HG03097 (cell line): ENCODE data around the gene C16orf96.
A peak's percentile ranks its signal among the peaks of the same experiment; 100 is the strongest.

Experiments used
- ATAC-seq: cut with Tn5 transposase; IDR thresholded peaks from one replicate; pipeline ENCODE4 v1.9.1; 2021; ENCODE audit not compliant: unreplicated experiment, low FRiP score

Gene C16orf96

DNA sequence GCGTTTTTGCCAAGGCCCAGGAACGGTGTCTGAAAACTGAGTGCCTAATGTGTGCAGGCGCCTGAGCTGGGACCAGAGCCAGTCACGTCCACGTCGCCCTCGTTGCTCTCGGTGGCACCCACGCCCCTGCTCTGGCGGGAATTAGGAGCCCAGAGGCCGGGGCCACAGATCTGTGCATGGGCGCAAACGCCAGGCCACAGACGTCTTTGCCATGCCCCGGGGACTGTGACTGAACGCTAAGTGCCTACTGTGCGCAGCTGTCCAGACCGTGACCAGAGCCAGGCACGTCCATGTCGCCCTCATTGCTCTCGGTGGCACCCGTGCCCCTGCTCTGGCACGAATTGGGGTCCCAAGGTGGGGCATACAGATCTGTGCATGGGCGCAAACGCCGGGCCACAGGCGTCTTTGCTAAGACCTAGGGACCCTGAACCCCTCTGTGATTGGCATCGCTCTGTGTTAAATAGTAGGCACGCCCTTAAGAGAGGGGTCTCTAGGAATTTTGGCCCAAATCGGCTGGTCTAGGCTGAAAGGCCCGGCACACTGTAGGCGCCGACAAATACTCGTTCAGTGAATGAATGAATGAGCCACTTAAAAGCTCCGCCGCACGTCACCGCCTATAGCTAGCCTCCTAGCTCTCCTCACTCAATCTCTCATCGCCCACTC, 59.4 kb downstream of the C16orf96 start:
- no peak for ATAC-seq

DNA sequence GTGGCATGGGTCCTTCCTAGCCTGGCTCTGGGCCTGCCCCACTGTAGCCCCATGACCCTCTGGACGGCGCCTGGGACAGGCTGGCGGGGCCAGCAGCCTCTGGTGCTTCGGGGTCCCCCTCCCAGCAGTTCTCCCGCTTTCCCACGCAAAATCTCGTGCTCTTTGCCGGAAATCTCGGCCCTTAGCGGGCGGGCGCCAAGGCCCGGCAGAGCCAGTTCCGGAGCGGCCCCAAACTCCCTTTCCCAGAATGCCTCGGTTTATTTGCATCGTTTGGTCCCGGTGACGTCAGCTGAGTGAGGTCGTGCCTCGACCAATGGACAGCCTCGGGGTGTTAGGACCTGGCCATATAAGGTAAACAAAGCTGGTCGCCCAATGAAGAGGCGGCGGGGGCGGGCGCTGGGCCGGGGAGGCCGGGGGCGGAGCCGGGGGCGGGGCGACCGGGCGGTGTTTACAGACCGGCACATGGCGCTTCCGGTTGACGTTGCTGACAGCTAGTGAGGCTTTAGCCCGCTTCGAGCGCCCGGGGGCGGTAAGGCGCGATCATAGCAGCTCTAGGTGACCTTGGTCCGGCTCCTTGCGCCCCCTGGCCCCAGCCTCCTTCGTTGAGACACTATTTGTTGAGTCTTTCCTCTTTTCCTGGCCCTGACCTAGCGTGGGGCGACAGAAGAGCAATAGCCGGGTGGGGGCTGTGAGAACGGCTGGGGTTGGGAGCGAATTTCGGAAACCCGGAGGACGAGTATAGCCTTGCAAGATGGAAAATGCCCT, 60.1 kb downstream of the C16orf96 start:
- peak; percentile 78 for ATAC-seq

DNA sequence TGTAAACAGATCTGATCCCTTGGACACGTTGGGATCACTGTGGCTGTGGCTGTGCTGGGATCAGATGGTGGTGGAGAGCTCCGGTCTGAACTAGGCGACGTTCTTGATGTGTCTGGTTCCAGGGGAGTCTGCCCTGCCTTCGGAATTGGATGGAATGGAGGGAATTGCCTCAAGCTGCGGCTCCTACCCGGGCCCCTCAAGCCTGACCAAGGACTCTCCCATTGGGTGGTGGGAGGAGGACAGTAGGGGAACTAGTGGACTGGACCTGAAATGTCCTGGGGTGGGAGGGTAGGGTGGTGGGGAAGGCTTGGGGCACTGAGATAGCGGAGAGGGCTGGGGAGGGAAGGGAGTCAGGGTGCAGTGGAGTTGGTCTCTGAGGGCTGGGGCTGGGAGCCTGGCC, 61.7 kb downstream of the C16orf96 start:
- ATAC-seq: no peak

DNA sequence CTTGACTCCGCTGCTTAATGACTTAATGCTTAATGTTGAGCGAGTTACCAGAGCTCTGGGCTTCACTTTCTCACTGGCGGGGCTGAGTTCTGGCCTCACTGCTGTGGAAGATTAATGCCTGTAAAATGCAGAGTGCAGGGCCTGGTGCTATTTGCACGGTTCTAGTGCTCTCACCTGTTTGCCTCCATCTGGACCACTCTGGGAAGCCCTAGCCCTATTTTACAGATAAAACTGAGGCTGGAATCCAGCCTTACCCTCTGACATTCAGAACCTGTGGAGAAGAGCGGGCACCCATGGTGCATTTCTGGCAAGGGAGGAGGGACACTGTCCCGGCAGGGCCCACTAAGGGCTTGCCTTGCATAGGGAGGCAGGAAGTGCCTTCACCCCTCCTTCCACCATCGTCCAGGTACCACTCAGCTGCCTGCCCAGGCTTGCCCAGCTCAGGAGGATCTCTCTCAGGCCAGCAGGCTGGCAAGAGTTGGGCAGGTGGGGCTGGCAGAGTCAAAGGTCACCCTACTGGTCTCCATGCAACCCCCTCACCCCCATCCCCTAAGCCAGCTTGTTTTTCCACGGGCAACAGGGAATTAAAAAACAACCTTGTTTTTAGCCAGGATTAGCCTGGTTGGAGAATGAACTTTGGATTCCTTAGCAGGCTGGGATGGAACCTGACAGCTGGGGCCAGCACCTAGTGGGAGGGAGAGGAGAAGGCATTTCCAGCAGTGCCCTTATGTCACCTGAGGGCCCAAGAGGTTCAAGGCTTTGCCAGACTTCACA, 62.7 kb downstream of the C16orf96 start:
- ATAC-seq: no peak

DNA sequence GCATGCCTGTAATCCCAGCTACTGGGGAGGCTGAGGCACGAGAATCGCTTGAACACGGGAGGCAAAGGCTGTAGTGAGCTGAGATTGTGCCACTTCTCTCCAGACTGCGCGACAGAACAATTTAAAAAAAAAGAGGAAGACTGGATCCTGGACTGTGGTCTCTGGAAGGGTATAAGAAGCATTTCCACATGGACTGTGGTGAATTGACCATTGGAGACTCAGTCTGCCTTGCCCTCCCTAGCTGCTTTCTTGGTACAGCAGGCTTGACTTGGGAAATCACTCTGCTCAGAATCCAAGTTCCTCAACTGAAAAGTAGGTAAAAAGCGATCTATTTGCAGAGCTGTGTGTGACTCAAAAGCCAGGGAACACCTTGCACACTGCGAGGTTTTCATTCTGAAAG, 67.5 kb downstream of the C16orf96 start:
- ATAC-seq: no peak

DNA sequence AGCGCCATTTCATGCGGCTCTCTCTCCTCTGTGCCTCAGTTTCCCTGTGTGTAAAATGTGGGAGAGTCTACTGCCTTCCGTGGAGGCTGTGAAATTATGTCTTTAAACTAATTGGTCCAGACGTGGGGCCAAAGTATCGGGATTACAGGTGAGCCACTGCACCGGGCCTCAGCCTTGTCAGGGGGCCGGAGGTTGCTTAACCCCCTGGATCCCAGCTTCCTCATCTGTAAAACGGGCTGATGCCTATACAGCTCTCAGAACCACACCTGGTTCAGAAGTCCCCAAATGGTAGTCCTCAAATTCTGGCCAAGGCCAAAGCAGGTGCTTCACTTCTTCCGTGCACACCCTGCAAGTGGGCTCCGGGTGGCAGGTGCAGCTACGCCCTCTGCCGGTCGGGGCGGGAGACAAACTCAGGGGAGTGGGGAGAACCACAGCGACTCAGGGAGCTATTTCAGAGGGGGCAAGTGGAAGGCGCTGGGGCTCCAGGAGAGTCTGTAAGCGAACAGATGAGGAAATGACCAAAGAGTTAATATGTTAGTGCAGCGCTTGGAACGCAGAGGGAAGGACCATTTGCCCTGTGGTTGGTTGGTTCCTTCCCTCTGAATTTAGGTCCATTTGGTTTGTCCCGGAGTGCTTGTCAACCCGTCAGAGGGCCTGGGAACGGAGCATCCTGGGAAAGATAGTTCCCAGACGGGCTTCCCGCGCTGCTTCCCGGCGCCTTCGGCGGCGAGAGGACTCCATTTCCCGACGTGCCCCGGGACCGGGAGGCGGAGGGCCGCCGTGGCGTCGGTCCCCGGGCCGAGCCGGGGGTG, 68.1 kb downstream of the C16orf96 start, which contains the start of gene MGRN1:
MGRN1 (plus strand) TSS at position 812 of the 812 bp plus-strand sequence. CDS start 135 bp downstream, outside the sequence.
- peak; percentile 76 for ATAC-seq

DNA sequence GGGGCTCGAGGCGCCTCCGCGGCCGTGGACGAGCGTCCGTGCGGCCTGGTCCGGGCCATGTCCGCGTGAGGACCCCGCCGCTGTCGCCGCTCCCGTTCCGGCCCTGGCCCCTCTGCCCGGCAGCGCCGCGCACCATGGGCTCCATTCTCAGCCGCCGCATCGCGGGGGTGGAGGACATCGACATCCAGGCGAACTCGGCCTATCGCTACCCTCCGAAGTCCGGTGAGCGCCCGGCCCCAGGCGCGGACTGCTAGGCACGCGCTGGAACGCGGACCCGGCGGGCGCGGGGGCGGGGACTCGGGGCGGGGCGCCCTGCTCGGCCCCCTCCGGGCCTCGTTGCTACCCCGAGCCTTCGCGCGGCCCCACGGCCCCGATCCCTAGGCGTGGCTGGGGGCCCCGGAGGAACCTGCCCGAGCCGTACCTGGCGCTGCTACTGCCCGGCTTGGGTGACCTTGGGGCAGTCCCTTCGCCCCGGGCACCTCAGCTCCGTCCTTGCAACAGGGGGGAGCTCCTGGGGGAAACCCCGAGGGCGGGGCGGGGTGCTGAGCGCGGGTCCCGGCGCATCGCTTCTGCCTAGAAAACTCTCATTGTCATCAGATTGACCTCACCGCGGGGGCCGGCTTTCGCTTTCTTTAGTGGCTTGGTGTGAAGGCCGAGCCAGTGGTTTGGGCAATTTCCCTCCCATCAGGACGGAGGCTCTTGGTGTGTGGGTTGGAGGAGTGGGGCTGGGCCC, 68.9 kb downstream of the C16orf96 start:
- ATAC-seq: peak; percentile 40

DNA sequence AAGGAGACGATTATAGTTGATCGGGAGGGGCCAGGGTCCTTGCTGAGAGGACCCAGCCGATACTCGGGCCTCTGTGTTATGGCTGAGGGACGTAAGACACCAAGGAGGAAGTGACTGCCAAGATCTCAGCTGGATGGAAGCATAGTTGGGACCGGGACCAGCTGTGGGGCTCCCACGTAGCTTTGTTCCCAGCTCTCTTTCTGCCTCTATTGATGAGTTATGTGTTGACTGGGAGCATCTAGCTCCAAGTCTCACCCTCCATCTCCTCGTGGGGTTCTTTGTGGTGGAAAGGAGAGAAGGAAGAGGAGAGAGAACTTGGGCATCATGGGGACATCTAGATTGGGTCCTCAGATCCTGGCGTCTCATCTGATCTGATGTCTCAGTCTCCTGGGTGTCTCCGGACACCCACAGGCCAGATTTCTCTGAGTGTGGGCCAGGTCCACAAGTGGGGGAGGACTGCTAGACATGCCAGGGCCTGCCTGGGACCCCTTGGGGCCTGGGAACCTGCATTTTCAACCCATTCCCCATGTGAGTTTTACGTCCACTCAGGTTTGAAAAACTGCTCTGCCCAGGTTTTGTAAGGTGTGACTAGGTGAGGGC, 69.5 kb downstream of the C16orf96 start:
- no peak for ATAC-seq

DNA sequence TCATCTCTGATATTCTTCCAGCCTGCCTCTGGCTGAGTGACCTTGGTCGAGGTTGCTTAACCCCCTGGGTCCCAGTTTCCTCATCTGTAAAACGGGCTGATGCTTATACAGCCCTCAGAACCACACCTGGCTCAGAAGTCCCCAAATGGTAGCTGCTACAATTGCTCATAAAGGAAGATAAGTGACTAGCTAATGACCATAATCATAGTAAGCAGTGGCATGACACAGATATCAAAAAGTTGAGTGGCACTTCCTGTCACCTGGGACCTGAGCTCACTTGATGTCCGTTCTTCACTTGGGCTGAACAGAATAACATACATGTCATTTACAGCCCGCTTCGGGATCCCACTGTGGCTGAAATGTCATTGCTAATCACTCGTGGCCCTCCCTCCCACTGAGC, 70.3 kb downstream of the C16orf96 start:
- no peak for ATAC-seq

DNA sequence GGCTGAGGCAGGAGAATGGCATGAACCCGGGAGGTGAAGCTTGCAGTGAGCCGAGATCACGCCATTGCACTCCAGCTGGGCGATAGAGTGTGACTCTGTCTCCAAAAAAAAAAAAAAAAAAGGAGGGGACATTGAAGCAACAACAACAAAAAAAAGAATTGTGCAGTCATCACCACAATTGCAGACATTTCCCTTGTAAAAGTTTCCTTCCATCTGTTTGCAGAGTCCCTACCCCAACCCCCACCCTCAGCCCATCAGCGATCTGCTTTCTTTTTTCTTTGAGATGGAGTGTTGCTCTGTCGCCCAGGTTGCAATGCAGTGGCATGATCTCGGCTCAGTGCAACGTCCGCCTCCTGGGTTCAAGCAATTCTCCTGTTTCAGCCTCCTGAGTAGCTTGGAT, 72.1 kb downstream of the C16orf96 start:
- ATAC-seq: no peak

DNA sequence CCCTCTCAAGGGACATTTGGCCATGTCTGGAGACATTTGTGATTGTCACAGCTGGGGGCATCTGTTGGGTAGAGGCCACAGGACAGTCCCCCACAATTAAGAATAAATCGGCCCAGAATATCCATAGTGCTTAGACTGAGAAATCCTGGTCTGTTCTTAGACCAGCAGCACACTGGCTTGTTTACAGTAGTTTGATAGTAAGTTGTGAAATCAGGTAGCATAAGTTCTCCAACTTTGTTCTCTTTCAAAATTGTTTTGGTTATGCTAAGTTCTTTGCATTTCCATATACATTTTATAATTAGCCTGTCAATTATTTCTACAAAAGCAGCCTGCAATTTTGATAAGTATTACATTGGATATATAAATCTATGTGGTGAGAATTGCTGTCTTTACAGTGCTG, 75.3 kb downstream of the C16orf96 start:
- no peak for ATAC-seq

DNA sequence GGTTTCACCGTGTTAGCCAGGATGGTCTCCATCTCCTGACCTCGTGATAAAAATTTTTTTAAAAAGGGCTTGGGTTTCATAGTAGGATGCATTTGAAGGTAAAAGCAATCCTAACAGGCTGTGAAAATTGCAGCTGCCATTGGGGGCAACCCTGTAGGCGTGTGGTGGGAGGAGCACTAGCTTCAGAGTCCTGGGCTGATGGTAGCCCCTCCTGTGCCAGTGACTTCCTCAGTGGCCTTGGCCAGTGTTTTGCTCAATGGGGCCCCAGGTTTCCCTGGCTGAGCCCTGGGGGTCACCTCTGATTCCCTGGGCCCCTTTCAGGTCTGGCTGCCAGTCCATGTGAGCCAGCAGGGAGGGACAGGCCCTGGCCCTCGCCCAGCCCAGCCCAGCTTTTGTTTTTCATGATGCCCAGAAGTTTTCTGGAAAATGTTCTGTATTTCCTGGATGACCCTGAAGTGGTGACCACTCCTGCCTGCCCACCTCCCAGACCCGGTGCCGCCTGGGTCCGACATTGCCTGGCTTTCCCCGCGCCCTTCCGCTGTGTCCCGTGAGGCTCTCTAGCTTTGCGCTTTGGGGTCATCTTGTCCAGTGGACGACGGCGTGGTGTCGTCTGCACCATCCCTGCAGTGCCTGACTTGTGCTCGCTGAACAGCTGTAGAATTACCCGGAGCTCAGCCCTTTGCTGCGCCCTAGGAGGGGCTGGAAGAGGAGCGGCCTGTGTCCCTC, 77.9 kb downstream of the C16orf96 start:
- no peak for ATAC-seq

DNA sequence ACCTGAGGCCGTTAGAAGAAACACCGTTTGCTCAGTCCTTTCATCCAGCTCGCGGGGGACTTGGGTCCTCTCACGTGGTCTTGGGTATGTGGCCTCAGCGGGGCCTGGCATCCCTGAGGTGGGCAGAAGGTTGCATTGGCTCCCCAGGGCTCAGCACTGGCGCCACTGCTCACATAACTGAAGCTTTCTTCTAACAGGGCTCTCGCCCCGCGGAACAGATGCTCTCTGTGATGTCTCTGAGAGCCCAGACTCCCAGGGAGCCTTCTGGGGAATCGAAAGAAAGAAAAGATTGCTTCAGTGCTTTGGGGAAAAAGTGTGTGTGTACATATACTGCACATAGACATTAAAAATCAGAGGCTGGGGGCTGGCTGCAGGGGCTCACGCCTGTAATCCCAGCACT, 78.6 kb downstream of the C16orf96 start:
- ATAC-seq: no peak

DNA sequence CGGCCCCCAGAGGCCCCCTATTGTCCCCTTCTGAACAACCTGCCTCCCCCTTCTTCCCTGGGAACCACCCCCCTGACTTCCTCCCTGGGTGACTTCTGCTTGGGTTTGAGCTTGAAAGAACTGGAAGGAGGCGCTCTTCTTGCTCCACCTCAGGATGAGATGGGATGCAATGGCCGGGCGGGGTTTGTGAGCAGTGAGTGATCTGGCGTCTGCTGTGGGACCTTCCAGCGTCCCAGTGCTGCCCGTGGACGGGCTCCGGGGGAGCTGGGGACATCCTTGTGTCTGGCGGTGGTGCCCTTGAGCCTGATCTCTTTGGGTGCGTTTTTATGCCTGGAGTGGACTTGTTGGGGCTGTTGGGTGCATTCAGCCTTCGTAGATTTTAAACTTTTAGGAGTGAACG, 80.1 kb downstream of the C16orf96 start:
- no peak for ATAC-seq

DNA sequence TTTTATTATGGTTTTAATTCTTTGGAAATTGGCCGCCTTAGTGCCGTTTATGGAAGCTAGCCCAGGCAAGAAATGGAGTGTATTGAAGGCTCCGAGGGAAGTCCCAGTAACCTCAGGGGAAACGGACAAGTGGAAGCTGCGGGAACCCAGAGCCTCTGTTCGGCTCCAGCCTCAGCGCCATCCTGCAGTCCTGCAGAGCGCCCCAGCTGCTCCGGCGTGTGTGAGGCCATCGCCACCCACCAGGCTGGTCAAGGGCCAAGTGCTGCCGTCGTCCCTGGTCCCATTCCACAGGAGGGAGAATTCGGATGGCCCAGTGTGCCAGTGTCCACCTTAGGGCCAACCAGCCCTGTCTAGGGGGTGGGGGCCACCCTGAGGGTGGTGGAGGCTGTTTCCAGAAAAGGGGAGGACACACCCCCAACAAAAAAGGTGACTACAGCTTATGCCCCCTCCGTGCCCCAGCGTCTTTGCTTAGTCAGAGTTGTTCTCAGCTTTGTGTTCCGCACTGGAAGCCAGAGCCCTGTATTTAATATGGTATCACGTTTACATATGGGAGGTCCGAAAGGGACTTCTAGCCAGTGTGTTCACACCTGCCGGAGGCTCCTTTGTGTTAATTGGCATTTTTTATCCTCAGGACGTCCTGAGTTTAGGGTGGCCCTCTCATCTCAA, 81.5 kb downstream of the C16orf96 start:
- ATAC-seq: no peak

DNA sequence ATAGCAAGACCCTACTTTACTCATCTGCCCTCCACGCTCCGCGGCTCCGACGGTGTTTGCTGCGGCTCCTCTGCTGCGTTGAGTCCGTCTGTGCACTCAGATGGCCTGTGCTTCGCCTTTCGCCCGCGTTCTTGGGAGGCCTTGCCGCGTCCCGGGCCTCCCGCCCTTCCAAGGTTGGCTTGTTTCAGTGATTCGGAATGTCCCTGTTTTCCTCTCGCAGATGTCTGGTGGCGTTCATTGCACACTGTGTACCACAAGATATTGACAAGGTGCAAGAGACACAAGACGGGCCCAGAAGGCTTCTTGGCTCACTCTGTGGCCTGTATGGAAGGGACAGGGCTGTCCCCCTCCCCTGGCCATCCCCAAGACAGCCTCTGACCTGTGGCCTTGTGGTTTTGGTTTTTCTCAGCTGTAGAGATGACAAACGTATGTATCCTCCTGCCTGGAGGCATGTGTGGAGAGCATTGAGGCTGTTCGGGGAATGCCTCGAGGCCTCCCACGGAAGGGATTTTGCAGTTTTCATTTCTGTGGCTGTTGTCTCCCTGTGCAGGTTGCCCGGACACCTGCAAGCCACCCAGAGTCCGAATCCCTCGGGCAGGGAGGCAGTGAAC, 83.9 kb downstream of the C16orf96 start:
- ATAC-seq: no peak

DNA sequence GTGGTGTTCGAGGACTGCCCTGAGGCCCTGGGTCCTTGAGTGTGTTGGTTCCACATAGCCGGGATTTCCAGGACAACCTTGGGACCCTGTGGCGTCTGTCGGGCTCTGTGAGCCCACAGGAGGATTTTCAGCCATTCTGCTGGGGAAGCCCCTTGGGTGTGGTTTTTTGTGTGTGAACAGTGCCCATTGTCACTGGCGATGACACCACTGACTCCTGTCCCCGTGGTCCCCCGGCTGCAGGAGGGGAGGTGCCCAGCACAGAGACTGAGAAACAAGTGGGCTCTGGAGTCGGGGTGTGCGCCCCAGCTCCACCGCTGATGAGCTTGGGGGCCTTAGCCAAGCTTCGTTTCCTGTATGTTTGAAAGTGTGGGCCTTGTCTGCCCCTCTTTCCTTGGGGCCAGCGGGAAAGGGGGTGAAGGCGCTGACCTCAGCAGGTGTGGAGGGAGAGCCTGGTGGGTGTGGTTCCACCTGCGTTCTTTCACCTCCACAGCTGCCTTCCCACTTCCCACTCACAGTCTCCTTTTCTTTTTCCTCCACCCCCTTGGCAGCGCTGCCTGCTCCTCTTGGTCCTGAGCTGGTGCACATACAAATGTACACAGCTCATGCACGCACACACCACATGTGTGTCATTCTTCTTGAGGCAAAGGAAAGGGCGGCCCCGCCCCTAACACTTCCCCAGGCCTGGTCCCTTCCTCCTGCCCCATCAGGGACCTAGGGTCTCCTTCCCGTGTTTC, 84.6 kb downstream of the C16orf96 start:
- ATAC-seq: no peak
